ENCODE measurements around the gene FSHB.

Gene FSHB

DNA sequence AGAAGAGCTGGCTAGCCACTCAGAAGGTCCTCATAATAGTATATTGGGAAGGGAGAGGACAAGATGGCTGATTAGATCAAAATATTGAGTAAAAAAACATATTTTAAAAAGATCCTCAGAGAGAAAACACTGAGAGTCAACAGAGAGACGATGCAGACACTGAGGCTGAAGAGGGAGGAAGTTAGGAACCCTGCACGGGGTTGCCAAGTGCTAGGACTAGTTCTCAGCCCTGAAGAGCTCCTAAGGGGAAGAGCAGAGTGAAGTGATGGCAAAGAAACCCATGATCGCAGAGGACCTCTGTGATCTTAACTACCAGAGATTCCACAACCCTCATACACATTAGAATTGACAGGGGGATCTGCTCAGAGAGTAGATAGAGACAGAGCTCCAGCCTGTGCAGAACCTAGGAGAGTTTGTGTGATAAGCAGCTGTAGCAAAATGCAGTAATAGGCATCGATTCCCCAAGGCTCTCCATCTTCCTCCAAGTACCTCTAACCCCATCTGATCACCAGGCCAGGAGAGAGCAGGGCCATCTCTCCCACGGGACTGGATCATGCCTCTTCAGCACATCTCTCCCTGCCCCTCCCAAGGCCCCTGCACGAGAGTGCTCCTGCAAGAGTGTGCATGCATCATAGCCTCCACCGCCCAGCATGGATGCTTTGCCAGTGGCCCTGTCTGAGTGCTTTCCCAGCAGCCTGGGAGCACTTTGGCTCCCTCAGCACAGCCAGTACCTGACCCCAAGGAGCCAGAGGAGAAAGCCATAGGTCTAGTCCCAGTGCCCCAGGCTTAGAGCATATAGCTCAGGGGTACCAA, 50.9 kb downstream of the FSHB start:
- TF ChIP-seq, protein P1, sequence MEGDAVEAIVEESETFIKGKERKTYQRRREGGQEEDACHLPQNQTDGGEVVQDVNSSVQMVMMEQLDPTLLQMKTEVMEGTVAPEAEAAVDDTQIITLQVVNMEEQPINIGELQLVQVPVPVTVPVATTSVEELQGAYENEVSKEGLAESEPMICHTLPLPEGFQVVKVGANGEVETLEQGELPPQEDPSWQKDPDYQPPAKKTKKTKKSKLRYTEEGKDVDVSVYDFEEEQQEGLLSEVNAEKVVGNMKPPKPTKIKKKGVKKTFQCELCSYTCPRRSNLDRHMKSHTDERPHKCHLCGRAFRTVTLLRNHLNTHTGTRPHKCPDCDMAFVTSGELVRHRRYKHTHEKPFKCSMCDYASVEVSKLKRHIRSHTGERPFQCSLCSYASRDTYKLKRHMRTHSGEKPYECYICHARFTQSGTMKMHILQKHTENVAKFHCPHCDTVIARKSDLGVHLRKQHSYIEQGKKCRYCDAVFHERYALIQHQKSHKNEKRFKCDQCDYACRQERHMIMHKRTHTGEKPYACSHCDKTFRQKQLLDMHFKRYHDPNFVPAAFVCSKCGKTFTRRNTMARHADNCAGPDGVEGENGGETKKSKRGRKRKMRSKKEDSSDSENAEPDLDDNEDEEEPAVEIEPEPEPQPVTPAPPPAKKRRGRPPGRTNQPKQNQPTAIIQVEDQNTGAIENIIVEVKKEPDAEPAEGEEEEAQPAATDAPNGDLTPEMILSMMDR (conservative IDR thresholded peaks at IDR 0.05; ENCODE audit: control insufficient read depth, insufficient read depth, low read depth, low read length), result no peak
- no peak overlapping the region for H3K4me3 ChIP-seq (ENCODE audit: control insufficient read depth, low read depth, low read length)
- DNase-seq (ENCODE audit: low read depth), result no peak

DNA sequence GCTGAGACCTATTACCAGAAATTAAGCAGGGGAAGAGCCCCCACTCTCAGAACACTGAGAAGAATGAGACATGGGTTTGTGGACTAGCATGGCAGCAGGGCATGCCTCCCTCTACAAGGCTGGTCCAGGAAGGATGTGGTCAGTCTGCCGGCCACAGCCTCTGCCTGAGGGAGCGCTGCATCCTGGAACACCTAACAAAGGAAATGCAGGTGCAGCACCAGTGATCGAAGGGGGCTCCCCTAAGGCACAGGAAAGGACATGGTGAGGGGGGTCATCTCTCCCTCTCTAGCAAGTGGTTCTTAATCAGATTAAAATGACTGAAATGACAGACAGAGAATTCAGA, 51.4 kb downstream of the FSHB start:
- DNase-seq (ENCODE audit: low read depth), result no peak
- H3K4me3 ChIP-seq (ENCODE audit: control insufficient read depth, low read depth, low read length), result no peak overlapping the region
- TF ChIP-seq, protein P1 (conservative IDR thresholded peaks at IDR 0.05; ENCODE audit: control insufficient read depth, insufficient read depth, low read depth, low read length), result no peak

All from fibroblast of mammary gland (primary cell).